HG03196 (cell line): ENCODE data around the gene VPS52.
"Not testable (repeated sequence)": the region's sequence is repeated elsewhere in the genome, so short reads cannot be mapped to it uniquely, and the experiment has no call there.

ENCODE experiments used
- ATAC-seq: cut with Tn5 transposase; IDR thresholded peaks from one replicate; pipeline ENCODE4 v1.9.1; 2021; ENCODE audit not compliant: unreplicated experiment

VPS52 gene

DNA sequence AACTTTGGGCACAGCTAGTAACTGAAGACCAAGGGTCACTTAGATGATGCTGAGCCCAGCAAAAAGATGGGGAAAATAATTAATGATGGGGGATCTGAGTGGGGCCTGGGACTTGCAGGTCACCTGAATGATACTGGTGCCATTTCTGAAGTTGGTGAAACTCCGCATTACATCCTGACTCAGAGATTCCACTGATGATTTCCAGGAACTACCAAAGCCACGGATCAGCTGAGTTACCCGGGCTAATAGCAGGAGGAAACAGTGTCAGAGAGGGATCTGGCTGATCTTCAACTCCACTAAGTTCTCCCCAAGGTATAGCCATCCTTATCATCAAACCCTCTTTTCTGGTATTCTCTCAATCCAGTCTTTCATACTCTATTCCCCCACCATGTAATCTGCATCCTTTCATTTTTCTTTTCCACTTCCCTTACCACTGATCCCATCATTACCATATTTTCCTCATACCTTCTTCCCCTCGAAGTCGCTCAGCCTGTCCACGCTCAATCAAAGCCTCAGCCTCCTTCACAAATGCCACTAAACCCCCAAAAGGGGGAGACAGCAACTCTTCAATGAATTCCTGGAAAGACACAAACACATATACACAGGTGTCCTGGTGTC lies 20.2 kb downstream of the VPS52 start:
- ATAC-seq = no peak

DNA sequence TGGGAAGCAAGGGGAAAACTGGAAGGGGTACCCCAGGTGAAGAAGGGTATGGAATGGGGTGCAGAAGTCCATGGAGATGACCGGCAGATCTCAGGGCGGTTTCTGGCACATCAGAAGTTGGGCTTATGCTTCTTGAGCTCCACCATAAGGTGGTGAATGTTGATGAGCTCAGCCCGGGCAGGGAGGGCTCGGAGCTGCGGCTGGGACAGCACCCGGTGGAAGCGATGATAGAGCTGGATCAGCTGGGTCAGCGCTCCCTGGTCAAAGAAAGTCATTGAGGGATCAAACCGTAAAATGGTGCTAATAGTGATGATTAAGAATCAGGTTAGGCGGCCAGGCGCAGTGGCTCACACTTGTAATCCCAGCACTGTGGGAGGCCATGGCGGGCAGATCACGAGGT lies 20.9 kb downstream of the VPS52 start:
- no peak for ATAC-seq

DNA sequence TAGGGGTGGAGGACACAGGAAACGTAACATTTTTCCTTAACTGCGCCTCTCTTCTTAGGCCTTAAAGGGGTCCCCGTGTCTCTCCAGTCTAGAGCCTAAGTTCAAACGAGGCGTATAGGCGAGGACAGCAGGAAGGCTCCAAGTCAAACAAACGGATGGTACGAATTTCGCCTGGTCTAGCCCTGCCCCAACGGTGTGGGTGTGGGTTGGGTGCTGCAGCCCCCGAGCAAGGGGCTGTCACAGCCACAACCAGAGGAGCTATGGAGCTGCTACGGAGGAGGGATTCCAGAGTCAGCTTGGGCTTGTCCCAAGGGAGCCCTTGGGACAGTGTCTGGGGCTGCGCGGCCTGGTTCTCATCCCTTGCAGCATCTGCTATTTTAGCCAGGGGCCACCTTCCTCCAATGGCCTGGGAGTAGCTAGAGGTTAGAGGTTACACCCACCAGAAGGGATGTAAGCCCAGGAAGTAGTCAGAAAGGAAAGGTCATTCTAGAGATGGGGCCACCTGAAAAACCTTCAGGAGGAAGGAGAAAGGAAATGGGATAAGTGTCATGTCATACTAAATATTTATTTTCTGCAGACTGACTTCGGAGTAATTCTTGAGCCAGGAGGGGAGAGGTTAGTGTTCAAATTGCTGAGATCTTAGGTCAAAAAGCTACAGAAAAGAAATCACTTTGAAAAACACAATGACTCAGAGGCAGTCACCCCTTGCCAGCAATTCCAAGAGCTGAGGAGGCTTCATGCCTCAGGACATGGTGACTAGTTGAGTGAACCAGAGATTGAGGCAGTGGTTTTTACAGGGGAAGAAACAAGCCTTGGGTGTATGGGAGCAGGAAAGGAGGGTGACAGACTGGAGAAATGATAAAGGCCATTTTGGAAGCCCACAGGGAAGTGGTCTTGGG lies 21.7 kb downstream of the VPS52 start:
- peak; percentile 7 for ATAC-seq

DNA sequence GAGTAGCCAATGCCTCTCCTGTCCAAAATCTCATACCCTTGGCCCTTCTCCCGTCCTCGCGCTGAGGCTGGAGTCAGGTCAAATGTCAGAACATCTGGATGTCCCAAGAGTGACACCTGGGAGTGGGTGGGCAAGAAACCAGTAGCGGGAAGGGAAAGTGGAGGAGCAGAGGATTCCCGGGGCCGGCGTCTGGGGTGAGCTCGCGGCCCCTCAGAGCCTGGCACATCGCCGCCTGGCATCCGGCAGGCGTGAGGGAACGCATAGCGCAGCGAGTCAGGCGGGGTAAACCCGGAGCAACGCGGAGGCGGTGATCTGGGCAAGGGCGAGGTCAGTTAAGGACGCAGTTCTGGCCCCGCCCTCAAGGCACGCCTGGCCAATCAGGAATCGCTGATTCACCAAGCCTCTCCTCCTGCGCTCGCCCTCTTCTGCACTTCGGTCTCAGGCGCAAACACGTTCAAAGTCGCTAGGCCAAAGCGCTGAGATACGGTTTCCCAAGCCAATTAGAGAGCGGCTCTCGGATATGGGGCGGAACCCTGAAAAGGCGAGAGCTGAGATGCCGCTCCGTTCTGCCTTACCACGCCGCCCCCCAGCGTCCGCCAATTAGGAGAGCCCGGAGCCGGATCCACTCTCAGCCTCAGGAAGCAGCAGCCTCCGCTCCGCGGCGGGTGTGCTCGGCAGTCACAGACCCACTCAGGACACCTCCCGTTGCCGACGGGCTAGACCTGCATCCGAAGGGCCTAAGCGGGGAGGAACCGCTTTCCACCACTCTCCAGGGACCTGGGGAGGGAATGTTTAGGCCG lies 22.5 kb downstream of the VPS52 start:
- ATAC-seq = peak; percentile 88

DNA sequence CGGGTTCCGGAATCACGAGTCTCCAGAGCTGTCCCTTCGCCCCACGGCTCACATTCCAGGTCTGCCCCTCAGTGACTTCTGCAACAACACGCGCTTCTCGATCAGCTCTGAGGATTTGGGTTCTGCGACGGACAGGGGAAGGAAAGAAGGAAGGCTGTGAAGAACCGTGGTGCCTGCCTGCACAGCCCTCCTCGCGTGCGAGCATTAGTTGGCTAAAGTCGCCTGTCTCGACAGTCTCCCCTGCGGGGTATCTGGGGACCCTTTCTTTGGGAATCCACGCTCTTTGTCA lies 23.1 kb downstream of the VPS52 start:
- ATAC-seq = peak; percentile 4

DNA sequence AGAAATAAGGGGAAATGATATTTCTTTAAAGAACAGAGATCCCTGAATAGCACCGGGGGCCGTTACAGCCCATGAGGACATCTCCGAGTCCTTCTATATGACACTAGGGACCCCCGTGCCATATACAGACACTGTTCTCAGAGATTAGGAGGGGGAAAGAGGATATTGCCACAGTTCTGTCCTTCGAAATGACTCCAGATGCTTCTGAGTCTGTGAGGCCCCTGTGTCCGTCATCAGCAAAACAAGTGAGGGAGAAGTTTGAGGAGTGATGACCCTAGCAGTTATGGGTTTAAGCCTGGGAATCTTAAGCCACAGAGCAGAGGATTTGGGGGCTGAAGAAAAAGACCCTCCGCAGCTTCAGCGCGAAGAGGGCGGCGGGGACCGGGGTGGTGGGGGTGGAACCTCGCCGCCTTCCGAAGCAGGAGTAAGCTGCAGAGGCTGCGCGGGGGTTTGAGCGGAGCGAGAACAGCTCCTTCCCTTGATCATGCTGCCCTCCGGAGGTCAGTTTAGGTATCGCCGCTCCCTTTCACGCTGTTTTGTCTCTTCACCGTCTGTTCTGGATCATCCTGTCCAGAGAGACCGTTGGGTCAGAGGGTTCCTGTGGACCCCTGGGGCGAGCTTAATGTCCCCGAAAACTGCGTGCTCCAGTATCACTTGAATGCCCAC lies 23.6 kb downstream of the VPS52 start:
- ATAC-seq = peak; percentile 49

DNA sequence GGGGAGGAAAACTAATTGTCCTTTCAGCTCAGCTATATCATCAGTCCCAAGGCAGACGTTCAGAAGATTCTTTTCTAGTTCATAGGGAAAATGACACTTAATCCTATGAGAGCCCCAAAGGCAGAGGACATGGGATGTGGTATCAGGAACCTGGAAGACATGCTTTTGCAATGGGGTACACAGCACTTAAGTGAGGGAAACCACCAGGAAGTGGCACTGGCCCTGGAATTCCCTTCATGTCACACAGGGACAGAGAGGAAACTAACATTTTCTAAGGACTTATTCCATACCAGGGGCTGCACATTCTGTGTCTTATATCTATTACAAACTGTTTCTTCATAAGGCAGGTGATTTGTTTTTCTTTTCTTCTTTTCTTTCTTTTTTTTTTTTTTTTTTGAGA lies 28.2 kb downstream of the VPS52 start:
- ATAC-seq = no peak

DNA sequence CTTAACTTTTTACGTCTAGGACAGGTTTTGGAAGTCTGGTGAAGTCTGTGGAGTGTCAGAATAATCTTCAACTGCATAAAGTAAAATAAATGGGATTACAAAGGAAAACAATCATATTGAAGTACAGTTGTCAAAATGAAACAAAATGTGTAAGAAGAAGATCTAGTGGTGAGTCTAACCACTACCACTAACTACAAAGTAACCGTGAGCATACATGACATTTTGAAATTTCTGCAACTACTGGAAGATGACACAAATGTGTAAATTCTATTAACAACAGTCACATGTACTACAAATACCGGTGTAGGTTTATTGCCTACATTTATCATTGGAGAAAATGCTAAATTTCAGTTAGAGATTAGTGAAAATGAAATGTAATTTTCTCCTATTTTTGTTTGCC lies 29.7 kb downstream of the VPS52 start:
- no peak for ATAC-seq

DNA sequence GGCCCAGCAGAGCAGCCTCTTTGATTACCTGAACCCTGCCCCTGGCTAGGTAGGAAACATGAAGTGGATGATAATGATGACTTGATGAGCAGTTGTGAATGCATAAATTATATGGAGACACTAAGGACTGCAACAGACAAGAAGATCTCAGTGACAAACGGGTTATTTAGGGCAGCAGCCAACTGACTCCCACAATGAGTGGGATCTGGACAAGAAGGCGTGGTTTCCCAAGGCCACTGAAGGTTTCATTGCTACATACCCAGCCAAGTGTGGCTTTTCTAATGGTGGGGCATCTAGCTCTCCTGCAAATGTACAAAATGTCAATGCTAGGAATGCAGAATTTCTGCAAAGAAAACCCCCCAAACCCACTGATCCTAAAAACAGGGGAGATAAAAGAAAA lies 33.9 kb downstream of the VPS52 start:
- ATAC-seq = no peak

DNA sequence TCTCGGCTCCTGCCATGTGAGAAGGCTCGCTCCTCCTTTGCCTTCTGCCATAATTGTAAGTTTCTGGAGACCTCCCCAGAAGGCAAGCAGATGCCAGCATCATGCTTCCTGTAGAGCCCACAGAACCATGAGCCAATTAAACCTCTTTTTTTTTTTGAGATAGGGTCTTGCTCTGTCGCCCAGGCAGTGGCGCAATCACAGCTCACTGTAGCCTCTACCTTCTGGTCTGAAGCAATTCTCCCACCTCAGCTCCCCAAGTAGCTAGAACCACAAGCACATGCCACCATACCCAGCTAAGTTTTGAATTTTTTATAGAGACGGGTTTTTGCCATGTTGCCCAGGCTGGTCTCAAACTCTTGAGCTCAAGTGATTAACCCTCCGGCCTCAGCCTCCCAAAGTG lies 34.8 kb downstream of the VPS52 start:
- ATAC-seq = no peak

DNA sequence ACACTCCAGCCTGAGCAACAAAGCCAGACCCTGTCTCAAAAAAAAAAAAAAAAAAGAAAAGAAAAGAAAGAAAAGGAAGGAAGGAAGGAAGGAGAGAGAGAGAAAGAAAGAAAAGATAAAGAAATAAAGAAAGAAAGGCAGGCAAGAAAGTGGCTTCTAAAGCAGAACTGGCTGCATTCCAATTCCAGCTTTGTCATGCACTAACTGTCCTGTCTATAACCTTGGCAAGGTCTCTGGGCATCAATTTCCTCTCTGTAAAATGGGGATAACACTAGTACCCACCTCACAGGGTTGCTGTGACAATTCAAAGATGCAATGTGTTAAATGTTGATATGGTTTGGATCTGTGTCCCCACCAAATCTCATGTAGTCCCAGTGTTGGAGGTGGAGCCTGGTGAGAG lies 35.3 kb downstream of the VPS52 start:
- no peak for ATAC-seq

DNA sequence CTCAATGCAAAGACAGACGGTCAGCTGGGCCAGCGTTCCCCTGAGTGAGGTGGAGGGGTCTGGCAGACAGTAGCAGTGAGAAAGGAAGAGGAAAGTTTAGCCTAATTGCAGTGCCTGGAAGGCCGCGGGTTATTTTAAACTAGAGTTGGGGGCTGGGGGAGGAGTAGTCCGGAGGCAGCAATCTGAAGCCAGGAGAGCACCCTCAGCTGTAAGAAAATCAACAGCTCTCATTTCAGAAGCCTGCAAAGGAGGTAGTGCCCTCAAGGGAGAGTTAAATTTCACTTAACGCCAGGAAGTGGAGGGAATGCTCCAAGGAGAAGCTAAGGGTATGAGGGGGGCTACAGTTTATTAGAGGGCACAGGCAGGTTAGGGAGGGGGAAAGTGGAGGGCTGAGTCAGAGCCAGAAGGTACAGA lies 36.4 kb downstream of the VPS52 start:
- ATAC-seq = no peak

DNA sequence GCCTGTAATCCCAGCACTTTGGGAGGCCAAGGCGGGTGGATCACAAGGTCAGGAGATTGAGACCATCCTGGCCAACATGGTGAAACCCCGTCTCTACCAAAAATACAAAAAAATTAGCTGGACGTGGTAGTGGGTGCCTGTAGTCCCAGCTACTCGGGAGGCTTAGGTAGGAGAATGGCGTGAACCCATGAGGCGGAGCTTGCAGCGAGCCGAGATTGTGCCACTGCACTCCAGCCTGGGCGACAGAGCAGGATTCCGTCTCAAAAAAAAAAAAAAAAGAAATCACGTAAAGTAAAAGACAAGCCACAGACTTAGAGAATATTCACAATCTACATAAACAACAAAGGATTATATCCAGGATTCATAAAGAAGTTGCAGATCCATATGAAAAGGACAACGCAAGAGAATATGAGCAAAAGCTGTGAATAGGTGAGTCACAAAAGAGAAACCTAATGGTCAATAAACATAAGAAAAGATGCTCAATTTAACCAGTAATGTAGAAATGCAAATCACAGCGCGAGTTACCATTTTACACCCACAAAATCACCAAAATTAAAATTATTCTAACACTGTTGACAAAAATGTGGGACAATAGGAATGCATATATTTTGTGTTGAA lies 45.1 kb downstream of the VPS52 start:
- ATAC-seq = not testable (repeated sequence)

DNA sequence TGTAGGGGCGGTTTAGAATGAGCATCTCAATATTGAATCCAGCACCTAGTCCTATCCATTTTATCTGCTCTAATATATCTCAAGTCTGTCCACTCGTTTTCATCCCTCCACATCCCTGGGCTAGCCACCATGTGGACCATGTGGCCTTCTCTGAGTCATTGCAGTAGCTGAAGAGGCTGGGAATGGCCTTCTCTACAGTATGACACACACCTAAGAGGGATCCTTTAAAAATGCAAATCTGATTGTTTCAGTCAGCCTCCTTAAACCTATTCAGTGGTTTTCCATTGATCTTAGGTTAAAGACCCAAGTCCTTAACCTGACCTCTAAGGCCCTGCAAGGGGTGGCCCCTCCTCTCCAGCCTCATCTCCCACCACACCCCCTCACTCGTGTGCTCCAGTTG lies 54.0 kb downstream of the VPS52 start:
- no peak for ATAC-seq

DNA sequence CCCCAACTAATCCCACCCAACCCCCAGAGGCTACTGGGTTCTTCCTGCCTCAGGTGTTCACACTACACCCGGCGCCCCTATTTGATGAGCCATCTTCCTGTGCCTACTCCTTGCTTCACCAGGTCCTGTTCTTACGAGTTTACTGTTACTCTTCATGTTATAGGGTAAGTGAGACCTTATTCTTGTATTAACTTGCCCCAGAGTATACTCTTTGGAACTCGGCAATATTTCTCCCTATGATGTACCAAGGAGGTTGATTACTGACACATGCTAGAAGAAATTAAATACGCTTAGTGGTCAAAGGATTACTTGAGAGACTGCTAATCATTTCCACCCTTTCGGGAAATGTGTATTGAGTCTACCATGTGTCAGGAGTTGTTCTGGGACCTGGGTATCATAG lies 54.4 kb downstream of the VPS52 start:
- no peak for ATAC-seq

DNA sequence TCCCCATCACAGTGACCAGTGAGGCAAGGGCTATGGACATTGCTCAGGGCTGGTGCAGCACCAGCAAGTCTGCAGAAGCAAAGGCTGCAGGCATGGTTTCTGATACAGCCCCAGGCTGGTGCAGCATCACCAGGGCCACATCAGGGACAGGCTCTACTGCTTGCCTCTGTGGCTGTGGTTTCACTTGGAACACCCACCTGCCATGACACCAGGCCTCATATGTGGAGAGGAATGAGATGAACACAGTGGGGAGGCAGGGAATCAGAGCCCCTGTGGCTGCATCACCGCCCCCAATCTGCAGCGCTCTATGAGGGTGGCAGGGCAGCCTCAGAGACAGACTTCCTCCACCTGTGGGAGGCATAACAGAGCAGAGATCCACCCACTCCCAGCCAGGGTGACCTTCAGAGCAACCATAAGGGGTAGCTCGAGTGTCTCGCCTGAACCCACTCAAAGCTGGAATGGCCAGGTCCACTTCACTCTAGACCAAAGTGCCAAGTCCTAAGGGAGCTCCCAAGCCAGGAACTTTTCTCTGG lies 55.5 kb downstream of the VPS52 start:
- no peak for ATAC-seq

DNA sequence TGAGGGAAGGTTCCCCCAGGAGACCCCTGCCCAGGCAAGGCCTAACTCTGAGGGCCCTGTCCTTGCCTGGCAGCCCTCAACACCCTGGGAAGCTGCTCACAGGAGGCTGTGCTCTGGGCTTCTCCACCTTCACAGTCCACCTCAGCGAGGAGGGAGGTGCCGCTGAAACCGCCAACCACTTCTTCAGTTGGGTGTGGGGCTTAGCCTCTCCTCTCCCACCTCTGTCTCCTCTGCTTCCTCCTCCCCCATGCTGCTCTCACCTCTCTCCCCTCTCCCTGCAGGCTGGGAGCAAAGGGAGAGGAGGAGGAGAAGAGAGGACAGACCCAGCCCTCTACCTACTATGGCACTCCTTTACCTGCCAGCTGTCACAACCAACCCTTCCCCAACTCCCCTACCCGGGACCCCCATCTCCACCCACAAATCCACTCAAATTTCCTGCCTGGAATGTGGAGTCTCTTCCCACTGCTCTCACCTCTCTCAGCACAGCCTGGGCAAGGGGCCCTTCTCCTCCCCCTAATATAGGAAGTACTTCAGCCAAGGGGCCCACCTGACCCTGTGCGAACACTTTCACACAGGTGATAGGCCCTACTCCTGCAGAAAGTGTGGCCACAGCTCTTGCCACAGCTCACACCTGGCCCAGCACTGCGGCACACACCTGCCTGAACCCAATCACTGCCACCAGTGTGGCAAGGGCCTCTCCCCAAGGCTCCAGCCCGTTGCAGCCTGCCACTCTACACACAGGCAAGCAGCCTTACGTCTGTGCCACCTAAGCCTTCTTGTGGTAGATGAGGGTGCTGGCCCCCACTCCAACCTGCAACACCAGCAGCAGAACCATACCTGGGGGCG lies 56.2 kb downstream of the VPS52 start:
- no peak for ATAC-seq

DNA sequence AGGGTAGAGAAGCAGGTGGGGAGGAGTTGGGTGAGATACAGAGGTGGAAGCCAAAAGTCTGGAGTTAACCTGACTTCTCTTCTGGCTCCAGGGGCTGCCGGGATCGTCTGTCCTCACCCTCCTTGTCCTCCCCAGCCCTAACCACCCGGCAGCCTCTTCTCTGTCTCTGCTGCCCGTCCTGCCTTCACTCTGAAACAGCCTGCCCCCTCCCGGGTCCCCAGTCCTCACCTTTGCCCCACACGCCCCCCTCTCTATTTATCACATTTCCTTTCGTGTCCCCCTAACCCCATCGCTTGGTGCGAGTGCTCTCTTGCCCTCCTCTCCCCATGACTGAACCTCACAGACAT lies 57.7 kb downstream of the VPS52 start:
- ATAC-seq = no peak

DNA sequence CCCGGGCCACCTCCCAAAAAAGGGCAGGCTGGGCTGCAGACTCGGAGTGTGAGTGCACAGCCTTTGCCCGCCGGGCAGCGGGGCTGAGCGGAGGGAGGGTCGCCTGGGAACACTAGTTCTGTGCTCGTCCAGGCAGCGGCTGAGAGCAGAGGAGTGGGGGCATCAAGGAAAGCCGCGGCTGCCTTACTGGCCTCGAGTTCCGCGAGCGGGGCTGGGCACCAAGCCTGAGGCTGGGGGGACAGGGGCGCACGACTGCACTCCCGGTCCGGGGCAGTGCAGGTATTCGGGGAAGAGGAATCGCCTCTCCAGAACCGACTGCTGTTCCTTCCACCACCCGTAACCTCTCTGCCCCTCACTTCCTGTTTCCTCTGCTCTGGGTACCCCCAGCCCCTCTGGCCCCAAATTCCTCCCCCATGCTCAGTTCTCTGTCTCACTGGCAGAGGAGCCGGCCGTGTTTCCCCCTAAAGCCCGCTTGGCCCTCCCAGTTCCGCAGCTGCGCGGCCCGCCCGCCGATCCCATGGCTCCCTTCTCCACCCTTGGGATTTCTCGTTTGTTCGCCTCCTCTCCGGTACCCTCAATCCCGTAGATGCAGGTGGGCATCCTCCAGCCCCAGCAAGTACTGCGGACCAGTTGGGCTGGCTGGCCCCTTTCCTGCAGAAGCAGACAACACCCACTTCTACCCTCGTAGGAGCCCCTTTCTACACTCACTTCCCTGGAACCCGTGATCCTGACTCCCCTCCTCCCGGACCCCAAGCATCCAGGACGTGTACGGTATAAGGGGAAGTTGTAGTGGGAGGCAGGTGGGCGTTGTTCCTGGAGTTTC lies 58.3 kb downstream of the VPS52 start:
- no peak for ATAC-seq
